Stimulated activated CD4-positive, alpha-beta T cell treated with anti-CD3 and anti-CD28 coated beads, Interleukin-1b, Interleukin-23, amount 100 ng/mL, for 4 hours (primary cell): ENCODE results near the gene HSDL1.

Experiments used
- DNase-seq, 2 donors: peaks; one replicate each; pipeline ENCODE4 v3.0.0-alpha.2; 2020; ENCODE audit warnings: low read depth in 2 of 2

Gene HSDL1

DNA sequence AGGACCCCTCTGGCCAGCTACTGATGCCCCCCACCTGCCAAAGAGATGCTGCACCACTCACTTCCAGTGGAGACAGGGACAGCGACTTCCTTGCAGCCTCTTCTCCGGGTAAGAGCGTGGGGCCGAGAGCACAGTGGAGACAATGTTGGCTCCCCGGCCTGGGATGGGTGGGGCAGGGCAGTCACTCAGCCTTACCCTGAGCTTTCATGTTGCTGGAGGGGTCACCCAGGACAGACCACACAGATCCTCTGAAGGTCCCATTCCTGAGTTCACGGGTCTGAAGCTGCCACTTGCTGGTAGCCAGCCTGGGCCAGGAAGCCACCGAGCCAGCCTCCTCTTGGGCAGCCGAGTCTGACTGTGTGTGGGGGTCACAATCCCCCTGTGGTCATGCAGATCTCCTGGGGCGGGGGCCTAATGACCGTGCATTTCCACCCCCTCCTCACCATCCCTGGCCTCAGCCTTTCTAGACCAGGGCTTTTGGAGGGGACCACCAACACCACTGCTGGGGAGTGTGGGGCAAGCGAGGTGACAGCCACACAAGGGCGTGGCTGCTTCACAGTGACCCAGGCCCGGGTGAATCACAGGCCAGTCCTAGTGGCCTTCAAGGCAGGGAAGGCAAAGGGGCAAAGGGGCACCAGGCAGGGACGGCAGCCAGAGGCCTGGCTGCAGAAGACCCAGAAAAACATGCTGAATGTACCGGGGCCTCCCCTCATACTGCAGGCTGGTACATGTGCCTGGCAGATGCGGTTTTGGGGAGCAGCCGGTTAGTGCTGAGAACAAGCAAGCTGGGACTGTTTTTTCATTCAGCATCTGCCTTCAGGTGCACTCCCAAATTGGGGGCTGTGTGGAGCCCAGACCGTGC lies 31.4 kb upstream of the HSDL1 start:
- DNase-seq: no peak

DNA sequence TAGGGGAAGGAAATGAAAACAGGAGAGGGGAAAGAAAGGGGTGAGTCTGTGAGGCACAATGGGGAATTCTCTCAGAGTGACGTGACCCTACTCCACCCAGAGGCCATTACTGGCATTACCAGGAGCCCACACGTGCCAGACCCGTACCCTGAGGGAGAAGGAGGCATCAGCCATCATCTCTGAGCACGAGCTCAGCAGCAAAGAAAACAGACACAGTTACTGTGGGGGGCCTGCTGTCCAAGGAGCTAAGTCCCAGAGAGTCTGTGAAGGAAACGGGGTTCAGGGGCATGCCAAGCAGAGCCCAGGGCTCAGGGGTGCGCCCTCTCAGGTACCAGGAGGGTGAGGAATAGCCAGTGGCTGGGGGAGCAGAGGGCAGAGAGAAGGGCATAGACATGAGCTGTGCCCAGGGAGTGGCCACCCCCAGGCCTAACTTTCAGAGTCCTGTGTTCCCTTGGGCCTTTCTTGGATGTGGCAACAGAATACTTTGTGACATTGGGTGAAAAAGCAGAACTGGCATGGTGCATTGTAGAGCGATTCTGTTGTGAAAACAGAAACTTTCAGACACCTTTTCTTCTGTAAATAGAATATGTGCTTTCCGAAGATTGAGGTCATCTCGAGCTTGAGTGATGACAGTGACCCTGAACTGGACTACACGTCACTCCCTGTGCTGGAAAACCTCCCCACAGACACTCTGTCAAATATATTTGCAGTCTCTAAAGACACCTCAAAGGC lies 30.5 kb upstream of the HSDL1 start:
- DNase-seq: peak; percentile 34 to 53

DNA sequence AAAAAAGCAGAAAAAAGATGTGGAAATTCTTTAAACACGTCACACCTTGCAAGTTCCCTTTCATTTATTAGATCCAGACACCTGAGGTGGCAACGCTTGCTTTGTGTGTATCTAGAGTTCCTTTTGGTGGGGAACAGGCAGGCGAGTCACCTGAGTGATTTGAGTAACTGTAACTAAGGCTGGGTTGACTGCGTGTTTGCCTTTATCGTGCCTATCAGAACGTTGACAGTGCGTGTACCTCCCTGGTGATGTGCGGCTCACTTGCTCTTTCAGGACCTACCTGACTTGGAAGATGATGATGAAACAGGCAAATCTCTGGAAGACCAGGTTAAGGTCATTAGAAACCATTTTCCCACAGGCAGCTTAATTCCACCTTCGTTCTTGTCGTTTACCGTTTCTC lies 29.4 kb upstream of the HSDL1 start:
- no peak for DNase-seq

DNA sequence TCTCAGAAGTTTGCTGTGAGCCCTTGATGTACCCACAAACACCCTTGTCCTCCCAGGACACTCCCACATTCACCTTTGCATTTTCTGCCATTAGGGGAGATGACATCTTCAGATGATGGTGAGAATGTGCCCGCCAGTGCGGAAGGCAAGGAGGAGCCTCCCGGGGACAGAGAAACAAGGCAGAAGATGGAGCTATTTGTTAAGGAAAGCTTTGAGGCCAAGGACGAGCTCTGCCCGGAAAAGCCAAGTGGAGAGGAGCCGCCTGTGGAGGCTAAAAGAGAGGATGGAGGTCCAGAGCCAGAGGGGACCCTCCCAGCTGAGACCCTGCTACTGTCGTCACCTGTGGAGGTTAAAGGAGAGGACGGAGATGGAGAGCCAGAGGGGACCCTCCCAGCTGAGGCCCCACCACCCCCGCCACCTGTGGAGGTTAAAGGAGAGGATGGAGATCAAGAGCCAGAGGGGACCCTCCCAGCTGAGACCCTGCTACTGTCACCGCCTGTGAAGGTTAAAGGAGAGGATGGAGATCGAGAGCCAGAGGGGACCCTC lies 24.9 kb upstream of the HSDL1 start:
- DNase-seq: no peak

GRCh38 chr16:84166796-84167695 lies 22.1 kb upstream of the HSDL1 start:
- no peak for DNase-seq

- no peak for DNase-seq
Measured at GRCh38 chr16:84165746-84166145, 20.8 kb upstream of the HSDL1 start.

GRCh38 chr16:84161801-84162200 lies 16.8 kb upstream of the HSDL1 start:
- no peak for DNase-seq

- DNase-seq: no peak
Measured at GRCh38 chr16:84161037-84161436, 16.1 kb upstream of the HSDL1 start.

DNA sequence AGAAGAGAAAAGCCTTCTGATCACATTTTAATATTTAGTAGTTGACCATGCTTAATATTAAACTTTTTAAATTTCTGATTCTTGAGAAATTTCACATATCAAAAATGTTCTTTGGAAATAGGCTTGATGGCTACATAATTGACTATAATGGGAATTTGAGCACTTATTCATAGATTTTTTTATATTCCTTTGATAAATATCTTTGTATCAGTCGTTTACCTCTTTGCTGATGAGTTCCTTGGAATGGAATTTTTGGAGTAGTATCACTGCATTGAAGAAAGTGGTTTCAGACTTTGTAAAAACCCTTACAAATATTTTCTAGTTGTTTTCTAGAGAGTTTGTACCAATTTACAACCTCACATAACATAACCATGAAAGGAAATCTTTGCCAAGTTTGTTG lies 14.8 kb upstream of the HSDL1 start:
- DNase-seq: no peak

DNA sequence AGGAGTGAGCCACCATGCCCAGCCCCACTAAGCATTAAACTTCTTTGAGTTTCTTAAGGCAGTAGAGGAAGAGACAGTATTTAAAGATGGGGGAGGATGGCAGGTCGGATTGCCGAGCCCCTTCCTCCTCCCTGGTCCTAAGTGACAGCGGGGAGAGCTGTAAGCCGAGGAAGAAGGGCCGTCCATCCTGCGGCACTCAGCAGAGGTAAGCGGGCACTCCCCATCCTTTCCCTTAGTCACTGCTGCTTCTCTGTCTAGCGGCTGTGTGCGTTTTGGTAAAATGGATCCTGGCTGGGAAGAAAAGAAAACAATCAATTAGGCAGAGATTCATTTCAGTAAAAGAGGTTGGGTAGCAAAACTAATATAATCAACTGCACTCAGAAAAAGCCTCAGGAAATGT lies 14.0 kb upstream of the HSDL1 start:
- DNase-seq: no peak

DNA sequence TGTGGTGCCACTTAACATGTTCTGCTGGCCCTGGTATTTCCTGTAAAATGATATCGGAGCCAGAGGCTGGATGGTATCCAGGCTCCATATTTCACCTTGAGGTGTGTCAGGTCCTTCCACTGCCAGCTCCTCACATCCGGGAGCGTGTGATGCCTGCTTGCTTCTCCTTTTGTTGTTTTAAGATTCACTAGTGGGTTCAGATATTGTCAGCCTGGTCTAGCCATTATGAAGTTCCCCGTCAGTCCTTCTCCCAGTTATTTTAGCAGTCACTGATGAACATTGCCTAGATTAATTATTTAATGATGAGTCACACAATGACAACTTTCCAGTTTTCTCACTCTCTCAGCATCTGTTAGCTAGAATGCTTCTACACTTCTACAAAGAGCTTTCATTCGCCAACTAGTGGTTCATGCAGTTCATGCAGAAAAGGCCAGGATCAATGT lies 11.4 kb upstream of the HSDL1 start:
- no peak for DNase-seq

DNA sequence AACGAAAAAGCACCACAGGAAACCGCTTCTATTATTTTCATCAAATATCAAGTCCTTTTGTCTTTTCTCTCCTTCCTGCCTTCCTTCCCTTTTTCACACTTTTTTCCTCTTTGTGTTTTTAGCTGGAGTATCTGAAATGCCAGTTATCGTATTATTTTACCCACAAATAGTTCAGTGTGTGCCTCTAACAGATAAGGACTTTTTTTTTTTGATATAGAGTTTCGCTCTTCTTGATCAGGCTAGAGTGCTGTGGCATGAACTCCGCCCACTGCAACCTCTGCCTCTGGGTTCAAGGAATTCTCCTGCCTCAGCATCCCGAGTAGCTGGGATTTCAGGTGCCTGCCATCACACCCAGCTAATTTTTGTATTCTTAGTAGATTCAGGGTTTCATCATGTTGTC lies 10.8 kb upstream of the HSDL1 start:
- no peak for DNase-seq

DNA sequence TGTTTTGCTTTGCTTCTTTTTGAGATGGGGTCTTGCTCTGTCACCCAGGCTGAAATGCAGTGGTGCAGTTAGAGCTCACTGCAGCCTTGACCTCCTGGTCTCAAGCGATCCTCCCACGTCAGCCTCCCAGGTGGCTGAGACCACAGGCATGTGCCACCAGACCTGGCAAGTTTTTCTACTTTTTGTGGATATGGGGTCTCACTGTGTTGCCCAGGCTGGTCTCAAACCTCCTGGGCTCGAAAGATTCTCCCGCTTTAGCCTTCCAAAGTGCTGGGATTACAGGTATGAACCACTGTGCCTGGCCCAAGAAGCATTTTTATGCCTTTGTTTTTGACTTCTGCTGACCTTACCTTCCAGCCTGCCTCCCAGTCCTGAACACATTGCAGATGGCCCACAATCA lies 10.2 kb upstream of the HSDL1 start:
- no peak for DNase-seq

DNA sequence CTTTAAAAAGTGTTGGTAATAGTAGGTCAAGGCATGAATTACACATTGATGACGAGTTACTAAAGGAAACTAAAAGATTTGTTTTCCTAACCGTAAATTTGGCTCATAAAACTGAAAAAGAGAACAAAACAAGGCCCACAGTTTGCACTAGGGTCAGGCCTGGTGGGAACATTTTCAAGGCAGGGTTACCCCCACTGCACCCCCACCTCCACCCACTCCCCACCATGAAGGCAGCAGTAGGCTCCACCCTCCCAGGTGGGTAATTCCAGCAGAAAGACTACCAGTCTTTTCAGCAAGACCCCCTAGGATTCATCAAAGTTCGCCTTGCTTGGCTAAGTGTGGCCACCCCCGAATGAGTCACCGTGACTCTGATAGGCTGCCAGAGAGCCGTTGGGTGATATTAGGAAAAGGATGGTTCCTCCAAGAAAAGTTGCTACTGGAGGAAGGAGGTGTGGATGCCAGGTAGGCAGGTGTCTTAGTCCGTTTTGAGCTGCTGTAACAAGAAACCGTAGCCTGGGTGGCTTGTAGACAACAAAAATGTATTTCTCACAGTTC lies 8.8 kb upstream of the HSDL1 start:
- DNase-seq: no peak

DNA sequence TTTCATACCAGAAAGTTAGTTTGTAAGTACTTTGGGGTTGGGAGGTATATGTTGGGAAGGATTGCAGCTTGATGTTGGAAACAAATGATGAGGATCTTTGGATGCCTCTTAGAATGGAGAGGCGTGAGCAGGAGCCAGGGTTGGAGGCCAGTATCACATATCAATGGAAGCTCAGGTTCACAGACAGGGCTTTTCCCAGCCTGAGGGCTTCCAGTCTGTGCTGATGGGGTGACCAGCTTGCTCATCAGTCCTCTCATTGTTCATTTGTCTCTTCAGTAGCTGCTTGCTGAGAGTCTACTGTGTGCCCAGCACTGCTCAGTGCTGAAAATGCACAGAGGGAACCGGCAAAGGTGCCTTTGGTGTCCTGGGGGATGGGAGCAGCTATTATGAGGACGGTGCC lies 5.9 kb upstream of the HSDL1 start:
- no peak for DNase-seq

GRCh38 chr16:84144209-84144858 lies 643 bp downstream of the HSDL1 start:
- DNase-seq: peak; percentile 15 to 22

DNA sequence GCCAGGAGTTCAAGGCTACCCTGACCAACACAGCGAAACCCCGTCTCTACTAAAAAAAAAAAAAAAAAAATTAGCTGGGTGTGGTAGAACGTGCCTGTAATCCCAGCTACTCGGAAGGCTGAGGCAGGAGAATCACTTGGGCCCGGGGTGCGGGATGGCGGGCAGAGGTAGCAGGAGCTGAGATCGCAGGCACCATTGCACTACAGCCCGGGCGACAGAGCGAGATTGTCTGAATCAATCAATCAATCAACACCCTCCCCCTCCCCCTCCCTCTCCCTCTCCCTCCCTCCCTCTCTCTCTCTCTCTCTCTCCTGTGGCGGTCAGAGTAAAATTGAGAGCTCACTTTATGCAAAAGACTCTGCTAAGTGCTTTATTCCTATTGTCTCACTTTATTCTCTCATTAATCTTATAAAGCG lies 1.2 kb downstream of the HSDL1 start:
- DNase-seq: no peak

DNA sequence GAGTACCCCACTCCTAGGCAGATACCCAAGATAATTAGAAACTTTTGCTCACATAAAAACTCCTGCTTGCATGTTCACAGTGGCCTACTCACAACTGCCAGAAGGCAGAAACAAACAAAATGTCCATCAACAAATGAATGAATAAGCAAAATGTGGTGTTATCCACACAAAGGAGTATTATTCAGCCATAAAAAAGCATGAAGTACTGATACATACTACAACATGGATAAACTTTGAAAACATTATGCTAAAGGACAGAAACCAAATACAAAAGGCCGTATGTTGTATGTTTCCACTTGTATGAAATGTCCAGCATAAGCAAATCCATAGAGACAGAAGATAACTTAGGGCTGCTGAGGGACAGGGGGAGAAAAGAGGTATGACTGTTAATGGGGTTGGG lies 1.9 kb downstream of the HSDL1 start:
- DNase-seq: no peak

- DNase-seq: peak in 1 of 2 donors; percentile 4
Measured at GRCh38 chr16:84141143-84141670, 3.8 kb downstream of the HSDL1 start.

DNA sequence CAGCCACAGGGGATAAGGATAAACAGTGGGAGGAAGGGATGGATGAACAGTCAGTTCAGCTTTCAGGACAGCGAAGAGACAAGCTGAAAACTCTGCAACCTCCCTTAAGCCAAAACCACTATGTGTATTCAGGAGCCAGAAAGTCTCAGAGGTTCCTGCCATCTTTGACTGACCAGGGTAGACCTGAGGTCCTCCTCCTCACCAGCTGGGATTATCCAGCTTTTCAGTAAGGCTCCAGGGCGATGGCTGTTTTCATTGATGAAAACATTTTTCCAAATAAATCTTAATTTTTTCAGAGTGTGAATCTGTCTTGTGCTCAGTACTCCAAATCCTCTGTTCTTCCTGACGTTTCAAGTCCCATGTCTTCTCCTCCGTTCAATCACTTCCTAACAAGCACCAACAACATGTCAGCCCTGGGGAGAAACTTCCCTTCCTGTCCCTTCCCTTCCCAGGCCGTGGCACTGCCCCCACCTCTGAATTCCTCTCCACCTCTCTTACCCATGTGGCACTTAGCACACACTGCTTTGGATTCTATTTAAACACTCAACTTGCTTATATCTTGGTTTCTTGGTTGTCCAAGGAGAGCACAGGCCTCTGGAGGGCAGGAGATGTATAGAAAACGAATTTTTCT lies 5.2 kb downstream of the HSDL1 start:
- DNase-seq: no peak
